Measurements from ENCODE around the gene KIF13A. TPM values are rescaled to one million over a fixed set of nuclear protein-coding genes. Genes with fewer than 3 reads are reported as not detected.
"Not testable (repeated sequence)": the region's sequence is repeated elsewhere in the genome, so short reads cannot be mapped to it uniquely, and the experiment has no call there.

KIF13A gene
- total RNA-seq, 1 donor from 2014 or later = 27.8 TPM

GRCh38 chr6:17842934-17843821 lies 144.3 kb downstream of the KIF13A start:
- no peak for DNase-seq

GRCh38 chr6:17842014-17842776 lies 145.2 kb downstream of the KIF13A start:
- no peak for DNase-seq

- no peak for DNase-seq
Measured at GRCh38 chr6:17839513-17840223, 147.8 kb downstream of the KIF13A start.

GRCh38 chr6:17836293-17836692 lies 151.1 kb downstream of the KIF13A start:
- DNase-seq = no peak

GRCh38 chr6:17835784-17836183 lies 151.7 kb downstream of the KIF13A start:
- no peak for DNase-seq

GRCh38 chr6:17831135-17831534 lies 156.3 kb downstream of the KIF13A start:
- DNase-seq = no peak

GRCh38 chr6:17829905-17830304 lies 157.5 kb downstream of the KIF13A start:
- no peak for DNase-seq

- DNase-seq = no peak
Measured at GRCh38 chr6:17828149-17828548, 159.3 kb downstream of the KIF13A start.

- DNase-seq = no peak
Measured at GRCh38 chr6:17826301-17826700, 161.1 kb downstream of the KIF13A start.

GRCh38 chr6:17820055-17820454 lies 167.4 kb downstream of the KIF13A start:
- no peak for DNase-seq

- DNase-seq = no peak
Measured at GRCh38 chr6:17817763-17818162, 169.7 kb downstream of the KIF13A start.

GRCh38 chr6:17816921-17817611 lies 170.4 kb downstream of the KIF13A start:
- DNase-seq = no peak

- no peak for DNase-seq
Measured at GRCh38 chr6:17813542-17813941, 173.9 kb downstream of the KIF13A start.

GRCh38 chr6:17812311-17812710 lies 175.1 kb downstream of the KIF13A start:
- DNase-seq = no peak

GRCh38 chr6:17808609-17809008 lies 178.8 kb downstream of the KIF13A start:
- no peak for DNase-seq

- not testable (repeated sequence) for DNase-seq
Measured at GRCh38 chr6:17807431-17807830, 180.0 kb downstream of the KIF13A start.

- DNase-seq = no peak
Measured at GRCh38 chr6:17803409-17803808, 184.0 kb downstream of the KIF13A start.

GRCh38 chr6:17798477-17799154 lies 188.8 kb downstream of the KIF13A start:
- DNase-seq = no peak

- no peak for DNase-seq
Measured at GRCh38 chr6:17790489-17790888, 196.9 kb downstream of the KIF13A start.

GRCh38 chr6:17785094-17785787 lies 202.2 kb downstream of the KIF13A start:
- no peak for DNase-seq

GRCh38 chr6:17780061-17780460 lies 207.4 kb downstream of the KIF13A start:
- DNase-seq = no peak

Data from occipital lobe (tissue), 2 donors.